B cell (primary cell): ENCODE data around the gene DCHS1. TPM values are rescaled to one million over a fixed set of nuclear protein-coding genes. Genes with fewer than 3 reads are reported as not detected.

Experiments
- ATAC-seq: fragments of 200-7000 bp; cut with Tn5 transposase; one replicate; pipeline ENCODE4 v1.10.0; 2021; ENCODE audit warnings: low read depth, mild to moderate bottlenecking, moderate number of reproducible peaks, moderate library complexity
- CTCF ChIA-PET: fragments of 350-600 bp; sonication (Branson Sonifier 250); formaldehyde crosslinking; loops from one replicate; lab custom pipeline; 2021; ENCODE audit warnings: antibody characterized with exemption, inconsistent platforms; lab: Charles Lee
- POLR2A ChIA-PET: fragments of 350-600 bp; sonication (Branson Sonifier 250); formaldehyde crosslinking; loops from one replicate; lab custom pipeline; 2021; ENCODE audit warnings: antibody characterized with exemption; lab: Charles Lee
- DNase-seq: peaks from one replicate; pipeline ENCODE4 v3.0.0; 2013
- H2AFZ ChIP-seq: 2 replicates; pipeline ENCODE4 v1.6.1; 2012; ENCODE audit warnings: mild to moderate bottlenecking, low read depth, low read length; ENCODE audit not compliant: insufficient read depth, poor library complexity, severe bottlenecking
- H3K27ac ChIP-seq, 2 donors: 1 replicate in 1 of 2; 2 replicates in 1 of 2; pipeline ENCODE4 v1.5.1; 2012 to 2013; ENCODE audit warnings: low read length in 2 of 2, mild to moderate bottlenecking in 2 of 2, moderate library complexity in 1 of 2
- H3K27me3 ChIP-seq, 4 experiments: fragments of 200-600 bp in 1 of 4; sonication (generic) in 1 of 4; replicated peaks in 1 of 4; 1 replicate in 2 of 4; 2 replicates in 2 of 4; pipeline versions ENCODE4 v1.6.1 to v1.7.0; 2013 to 2016; ENCODE audit warnings: low read length in 3 of 4, mild to moderate bottlenecking in 2 of 4, mixed read lengths in 1 of 4, moderate library complexity in 1 of 4; ENCODE audit not compliant: insufficient read depth in 4 of 4, control insufficient read depth in 3 of 4; ENCODE audit errors: control extremely low read depth in 1 of 4
- H3K36me3 ChIP-seq, 2 experiments: replicated peaks in 1 of 2; 1 replicate in 1 of 2; 2 replicates in 1 of 2; pipeline versions ENCODE4 v1.6.1 to v1.7.1; 2013; ENCODE audit warnings: low read length in 1 of 2; ENCODE audit not compliant: insufficient read depth in 2 of 2, control insufficient read depth in 1 of 2; ENCODE audit errors: control extremely low read depth in 1 of 2, extremely low read depth in 1 of 2
- H3K4me1 ChIP-seq, 2 donors: fragments of 200-600 bp in 1 of 2; sonication (generic) in 1 of 2; 1 replicate in 1 of 2; 2 replicates in 1 of 2; pipeline versions ENCODE4 v1.5.1 to v1.6.1; 2013 to 2017; ENCODE audit warnings: low read length in 2 of 2; ENCODE audit not compliant: control insufficient read depth in 2 of 2, insufficient read depth in 2 of 2
- H3K4me2 ChIP-seq: replicated peaks from 2 replicates; pipeline ENCODE3; 2012; ENCODE audit warnings: mild to moderate bottlenecking, low read depth, low read length; ENCODE audit not compliant: poor library complexity, severe bottlenecking
- H3K4me3 ChIP-seq, 5 experiments: fragments of 200-600 bp in 1 of 5; sonication (generic) in 1 of 5; 1 replicate in 3 of 5; 2 replicates in 2 of 5; pipeline versions ENCODE4 v1.5.1 to v1.7.0; 2011 to 2016; ENCODE audit warnings: low read length in 4 of 5, mild to moderate bottlenecking in 4 of 5, low read depth in 2 of 5, control low read depth in 1 of 5, moderate library complexity in 1 of 5; ENCODE audit not compliant: insufficient read depth in 1 of 5; ENCODE audit errors: control extremely low read depth in 1 of 5, extremely low read depth in 1 of 5
- H3K79me2 ChIP-seq: fragments of 200-600 bp; sonication (generic); one replicate; pipeline ENCODE4 v1.6.0; 2016; ENCODE audit warnings: low read length; ENCODE audit not compliant: control insufficient read depth, insufficient read depth
- H3K9ac ChIP-seq: fragments of 200-600 bp; sonication (generic); 2 replicates; pipeline ENCODE4 v1.6.1; 2017; ENCODE audit warnings: mild to moderate bottlenecking, low read length, moderate library complexity
- H3K9me3 ChIP-seq, 3 donors: one replicate each; pipeline versions ENCODE4 v1.6.1 to v1.7.1; 2013; ENCODE audit warnings: low read length in 2 of 3; ENCODE audit not compliant: control insufficient read depth in 2 of 3, insufficient read depth in 1 of 3; ENCODE audit errors: control extremely low read depth in 1 of 3
- H4K20me1 ChIP-seq: 2 replicates; pipeline ENCODE4 v1.6.0; 2012; ENCODE audit warnings: mild to moderate bottlenecking, low read length; ENCODE audit not compliant: insufficient read depth, control insufficient read depth, poor library complexity, severe bottlenecking
- H3K27ac Mint-ChIP-seq: one replicate; pipeline ENCODE4 v1.8.0; 2021; ENCODE audit warnings: mixed read lengths
- H3K27me3 Mint-ChIP-seq: one replicate; pipeline ENCODE4 v1.8.0; 2021; ENCODE audit warnings: mixed read lengths
- H3K4me1 Mint-ChIP-seq: one replicate; pipeline ENCODE4 v1.8.0; 2021; ENCODE audit warnings: mixed read lengths
- H3K4me3 Mint-ChIP-seq: one replicate; pipeline ENCODE4 v1.8.0; 2021; ENCODE audit warnings: mixed read lengths
- H3K9me3 Mint-ChIP-seq: one replicate; pipeline ENCODE4 v1.8.0; 2022; ENCODE audit warnings: mixed read lengths; ENCODE audit not compliant: insufficient read depth
- CTCF ChIP-seq: fragments of 200-600 bp; IDR thresholded peaks from one replicate; pipeline ENCODE4 v1.8.0; 2022; ENCODE audit warnings: antibody characterized with exemption, mild to moderate bottlenecking
- EZH2 ChIP-seq: IDR thresholded peaks from 2 replicates; pipeline ENCODE4 v1.6.1; 2012; ENCODE audit warnings: borderline replicate concordance, low read depth, mild to moderate bottlenecking, moderate library complexity, low read length; ENCODE audit not compliant: insufficient read depth, poor library complexity, severe bottlenecking
- WGBS: methylation state at CpG from one replicate; pipeline ENCODE4 v1.1.5; 2013; ENCODE audit warnings: missing lambda C conversion rate; ENCODE audit not compliant: insufficient coverage; 5-methylcytosine and 5-hydroxymethylcytosine counted together
- intact Hi-C: fragments of 100-400 bp; cut with micrococcal nuclease; formaldehyde crosslinking; loops from one replicate; pipeline ENCODE4 v1.10.0; 2022
- polyA plus RNA-seq: library from polyadenylated mRNA; depleted of rRNA; stranded (reverse); fragments of >200 nt; gene quantifications from 2 replicates; pipeline ENCODE4 v1.2.3, GENCODE V29; 2012
- total RNA-seq, 2 donors: library from RNA; stranded (reverse); fragments of 120-200 nt in 1 of 2; gene quantifications; 1 replicate in 1 of 2; 2 replicates in 1 of 2; pipeline versions ENCODE4 v1.2.3 to v1.2.4, GENCODE V29; 2013 to 2022

The DCHS1 gene
- total and polyA plus RNA-seq, 2 donors (not counting 1 experiment from before 2014, with no cell fraction given): 0.31 to 0.84 TPM

GRCh38 chr11:6625832-6626420 lies 29.7 kb downstream of the DCHS1 start:
- peaks cover 8 to 15% of the 10 kb centered on the region in 2 donors for H3K4me1 ChIP-seq
- peaks cover 22% of the 10 kb centered on the region for H3K4me1 Mint-ChIP-seq
- H3K9ac ChIP-seq: no peak overlapping the region
- H3K4me3 Mint-ChIP-seq: no peak overlapping the region
- H3K79me2 ChIP-seq: no peaks in the 10 kb centered on the region
- no peaks in the 10 kb centered on the region for H3K27me3 Mint-ChIP-seq
- 94% methylated on average over 17 of the region's 17 CpGs for WGBS
- CTCF ChIA-PET: no interaction called here
- H3K27me3 ChIP-seq: no peaks in the 10 kb centered on the region
- POLR2A ChIA-PET: no interaction called here
- no peak overlapping the region for H2AFZ ChIP-seq
- no peaks in the 10 kb centered on the region for H3K9me3 ChIP-seq
- no peak overlapping the region for H3K27ac ChIP-seq
- no peaks in the 10 kb centered on the region for H4K20me1 ChIP-seq
- intact Hi-C loops: no loop called here
- no peak overlapping the region for H3K4me2 ChIP-seq
- ATAC-seq: no peak
- H3K9me3 Mint-ChIP-seq: no peaks in the 10 kb centered on the region
- DNase-seq: no peak
- H3K4me3 ChIP-seq: no peak overlapping the region
- no peaks in the 10 kb centered on the region for H3K36me3 ChIP-seq
- TF ChIP-seq CTCF (no peak), EZH2 (no peak)
- H3K27ac Mint-ChIP-seq: no peak overlapping the region

GRCh38 chr11:6625156-6625831 lies 30.3 kb downstream of the DCHS1 start:
- Histone ChIP-seq H2AFZ (no peak overlapping the region), H3K9ac (no peak overlapping the region), H3K36me3 (no peaks in the 10 kb centered on the region), H3K27me3 (no peaks in the 10 kb centered on the region), H3K27ac (no peak overlapping the region), H3K4me3 (no peak overlapping the region), H3K9me3 (no peaks in the 10 kb centered on the region), H3K79me2 (no peaks in the 10 kb centered on the region), H4K20me1 (no peaks in the 10 kb centered on the region), H3K4me1 (peaks cover 12 to 15% of the 10 kb centered on the region in 2 donors), H3K4me2 (no peak overlapping the region)
- ATAC-seq (no peak), DNase-seq (no peak)
- no peaks in the 10 kb centered on the region for H3K9me3 Mint-ChIP-seq
- CTCF ChIA-PET: no interaction called here
- H3K27ac Mint-ChIP-seq: no peak overlapping the region
- H3K4me3 Mint-ChIP-seq: no peak overlapping the region
- TF ChIP-seq CTCF: no peak
- TF ChIP-seq EZH2: no peak
- peaks cover 22% of the 10 kb centered on the region for H3K4me1 Mint-ChIP-seq
- no peaks in the 10 kb centered on the region for H3K27me3 Mint-ChIP-seq
- POLR2A ChIA-PET: no interaction called here
- WGBS: 91% methylated on average over 9 of the region's 12 CpGs
- intact Hi-C loops: no loop called here
